HG03520 (cell line): ENCODE measurements around the gene FAM174B.
"Not testable (repeated sequence)": the region's sequence is repeated elsewhere in the genome, so short reads cannot be mapped to it uniquely, and the experiment has no call there.

Experiments
- ATAC-seq: cut with Tn5 transposase; IDR thresholded peaks from one replicate; pipeline ENCODE4 v1.9.1; 2021; ENCODE audit warnings: mild to moderate bottlenecking, moderate library complexity; ENCODE audit not compliant: unreplicated experiment

FAM174B gene

DNA sequence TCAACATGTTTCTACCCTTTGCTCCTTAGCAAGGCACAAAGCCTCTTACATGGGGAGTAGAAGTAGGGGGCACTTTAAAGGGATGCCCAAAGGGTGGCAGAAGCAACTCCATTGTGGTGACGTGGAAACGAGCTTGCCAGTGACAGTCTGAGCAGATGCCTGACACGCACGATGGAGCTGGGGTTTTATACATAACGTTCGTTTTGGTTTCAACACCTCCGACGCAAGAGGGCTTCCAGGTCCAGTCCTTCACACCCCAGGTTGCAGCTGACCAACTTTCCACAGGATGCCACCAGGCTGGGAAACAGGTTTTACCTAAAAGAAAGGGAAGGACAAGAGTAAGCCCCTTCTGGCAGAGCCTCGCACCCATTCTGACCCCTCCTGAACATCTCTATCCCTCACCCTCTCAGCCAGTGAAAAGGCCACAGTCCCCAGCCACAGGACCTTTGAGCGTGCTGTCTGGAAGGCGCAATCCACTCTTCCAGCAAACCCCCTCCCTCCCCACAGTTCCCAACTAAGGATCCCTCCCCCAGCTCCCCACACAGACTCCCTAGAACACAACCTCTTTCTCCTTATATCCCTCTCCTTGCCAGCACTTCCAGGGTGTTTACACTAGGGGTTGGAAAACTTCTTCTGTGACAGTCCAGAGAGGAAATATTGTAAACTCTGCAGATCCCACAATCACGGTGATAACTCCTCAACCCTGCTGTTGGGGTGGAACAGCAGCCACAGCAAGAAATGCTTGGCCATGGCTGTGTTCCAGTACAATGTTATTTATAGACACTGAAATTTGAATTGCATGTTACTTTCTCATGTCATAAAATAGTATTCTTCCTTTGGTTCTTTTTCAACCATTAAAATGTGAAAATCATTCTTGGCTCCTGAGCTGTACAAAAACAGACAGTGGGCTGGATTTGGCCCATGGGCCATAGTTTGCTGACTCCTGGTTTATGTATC is 36.2 kb downstream of the FAM174B start:
- ATAC-seq = no peak

DNA sequence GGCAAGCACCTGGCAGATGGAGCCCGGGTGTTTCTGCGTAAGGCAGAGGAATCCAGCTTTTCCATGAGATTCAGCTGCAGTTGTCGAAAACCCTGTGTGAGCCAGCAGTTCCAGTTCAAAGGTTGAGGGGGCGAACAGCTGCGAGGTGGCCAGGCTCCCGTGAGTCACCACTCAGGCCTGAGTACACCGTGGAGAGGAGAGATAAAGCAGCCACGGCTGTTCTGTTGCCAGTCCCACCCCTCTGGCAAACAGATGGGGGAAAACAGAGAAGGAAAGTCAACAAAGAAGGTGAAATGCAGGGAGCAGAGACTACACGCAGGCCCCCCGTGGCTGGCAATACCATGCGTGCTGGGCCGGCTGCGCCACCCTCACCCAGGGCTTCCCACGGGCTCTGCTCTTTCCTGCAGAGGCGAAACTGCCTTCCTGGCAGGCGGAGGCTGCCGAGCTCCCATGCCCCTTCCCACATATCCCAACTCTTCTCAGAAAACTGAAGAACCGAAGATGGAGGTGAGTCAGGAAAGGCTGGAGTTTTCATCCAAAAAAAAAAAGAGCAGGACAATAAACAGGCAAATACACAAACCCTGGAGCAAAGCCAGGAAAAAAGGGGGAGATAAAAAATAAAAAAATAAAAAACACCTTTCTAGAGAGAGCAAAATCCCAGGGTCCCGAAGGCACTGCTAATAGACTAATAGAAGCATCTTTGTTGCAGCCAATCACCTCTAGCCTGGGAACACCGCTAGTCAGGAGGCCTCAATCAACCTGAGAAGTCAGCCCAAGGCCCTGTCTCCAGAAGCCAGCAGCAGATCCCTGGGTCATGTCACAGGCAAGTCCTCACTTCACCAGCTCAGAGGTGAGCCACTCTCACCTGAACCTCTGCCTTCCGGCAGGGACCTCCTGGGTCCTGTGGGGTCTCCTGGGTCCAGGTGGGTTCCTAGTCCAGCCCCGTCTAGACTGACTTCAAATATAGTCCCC is 37.7 kb downstream of the FAM174B start:
- ATAC-seq = no peak

DNA sequence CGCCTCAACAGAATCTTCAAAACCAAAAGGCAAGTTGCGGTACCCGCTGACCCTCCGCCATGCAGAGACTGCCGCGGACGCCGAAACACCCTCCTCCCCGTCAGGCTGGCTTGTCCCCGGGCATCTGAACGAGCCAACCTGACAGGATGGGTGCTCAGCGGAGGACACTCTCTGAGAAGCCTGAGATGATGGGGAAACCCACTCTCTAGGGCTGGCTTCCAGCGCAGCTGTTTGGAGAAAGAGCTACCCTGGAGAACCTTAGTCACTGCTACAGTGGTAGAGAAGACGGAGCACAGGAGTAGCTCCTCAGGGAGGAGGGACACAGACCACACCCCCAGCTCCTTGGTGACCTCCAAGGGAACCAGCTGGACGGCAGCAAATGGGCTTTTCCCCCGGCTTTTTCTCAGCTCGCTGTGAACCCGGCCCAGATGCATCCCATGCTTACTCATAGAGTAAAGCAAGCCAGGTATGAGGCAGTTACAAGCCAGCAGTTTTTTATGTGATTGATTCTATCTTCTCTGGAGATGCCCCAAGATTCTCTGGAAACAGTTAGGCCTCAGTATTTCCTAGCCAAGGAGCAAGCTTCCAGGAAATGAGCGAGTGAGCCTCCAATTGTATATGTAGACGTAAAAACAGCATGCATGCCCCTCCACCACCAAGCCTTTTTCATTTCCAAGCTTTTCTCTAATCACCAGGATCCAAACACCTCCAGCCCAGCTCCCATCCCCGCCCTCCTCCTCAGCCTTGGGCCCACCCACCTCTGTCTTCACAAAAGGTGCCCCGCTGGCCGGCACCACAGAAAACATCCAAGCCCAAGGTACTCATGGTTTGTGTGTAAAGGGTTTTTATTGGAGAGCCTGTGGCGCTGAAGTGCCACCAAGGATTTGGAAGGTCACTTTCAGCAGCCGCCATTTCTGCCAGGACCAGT is 38.7 kb downstream of the FAM174B start:
- ATAC-seq = no peak

DNA sequence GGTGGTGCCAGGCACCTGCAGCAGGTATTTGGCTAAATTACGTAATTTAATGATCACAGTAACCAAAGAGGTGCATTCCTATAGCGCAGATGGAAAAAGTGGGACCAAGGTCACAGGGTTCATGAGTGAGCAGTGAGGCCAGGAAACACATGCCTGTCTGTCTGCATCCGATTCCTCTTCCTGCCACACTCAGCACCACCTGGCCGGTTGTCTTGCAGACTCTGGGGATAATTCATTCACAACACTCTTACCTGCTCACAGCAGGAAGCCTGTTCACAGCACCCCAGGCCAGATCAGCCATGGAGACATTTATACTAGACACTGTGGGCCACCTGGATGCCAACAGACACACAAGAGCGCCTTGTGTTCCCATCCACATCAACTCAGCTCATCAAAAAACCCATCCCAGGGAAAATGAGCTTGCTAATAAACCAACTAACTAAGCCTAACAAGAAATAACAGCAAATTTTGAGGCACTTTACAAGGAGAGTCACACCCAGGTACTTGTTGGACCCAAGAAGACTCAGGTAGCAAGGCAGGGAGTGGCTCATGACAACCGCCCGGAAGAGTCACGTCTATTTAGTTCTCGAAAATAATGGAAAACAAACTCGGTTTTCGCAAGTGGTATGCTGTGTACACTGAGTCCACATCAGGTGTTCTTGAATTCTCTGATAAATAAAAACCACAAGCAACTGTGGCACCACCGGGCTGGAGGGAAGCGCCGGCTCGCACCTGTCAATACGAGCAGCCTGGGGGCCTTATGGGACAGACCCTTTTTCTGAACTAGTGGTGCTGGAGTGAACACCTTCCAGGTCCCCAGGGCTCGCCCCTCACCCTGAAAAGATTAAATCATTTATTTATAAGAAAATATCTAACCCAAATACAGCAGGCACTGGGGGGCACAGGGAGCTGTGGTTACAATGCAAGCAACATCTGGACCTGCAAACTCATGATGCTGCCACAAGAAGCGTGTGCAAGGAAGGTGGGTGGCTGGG is 40.5 kb downstream of the FAM174B start:
- no peak for ATAC-seq

DNA sequence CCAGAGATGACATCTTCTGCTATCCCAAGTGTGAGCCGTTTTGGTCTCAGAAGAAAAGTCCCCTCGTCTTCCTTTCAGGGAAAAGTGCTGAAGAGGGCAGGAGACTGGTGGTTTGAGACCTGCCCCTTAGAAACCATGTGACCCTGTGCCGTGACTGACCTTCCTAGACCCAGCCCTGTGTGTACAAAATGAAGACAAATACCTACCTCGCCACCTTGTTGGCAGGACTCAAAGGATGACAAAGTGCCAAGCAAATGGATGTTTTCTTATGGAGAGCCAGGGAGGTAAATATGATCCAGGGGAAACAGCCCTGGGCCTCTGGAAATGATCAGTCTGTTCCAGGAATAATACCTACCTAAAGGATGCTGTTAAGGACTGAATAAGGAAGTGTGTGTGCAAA is 41.3 kb downstream of the FAM174B start:
- ATAC-seq = no peak

DNA sequence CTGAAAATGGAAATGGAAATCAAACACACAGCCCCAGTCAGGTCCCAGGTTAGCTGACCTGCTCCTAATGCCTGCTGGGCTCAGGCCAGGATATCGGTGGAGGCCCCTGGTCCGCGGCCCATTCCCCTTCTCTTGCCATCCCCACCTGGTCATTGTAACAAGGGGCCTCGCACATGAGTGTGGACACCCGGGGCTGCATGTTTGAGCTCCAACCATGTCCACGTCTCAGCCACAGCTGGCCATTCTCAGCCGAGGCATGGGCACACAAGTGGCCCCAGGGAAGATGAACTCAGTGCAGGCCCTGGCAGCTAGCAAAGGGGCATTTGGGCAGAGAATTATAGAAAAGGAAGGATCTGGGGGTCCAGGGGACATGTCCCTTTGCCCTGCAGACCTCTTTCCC is 41.7 kb downstream of the FAM174B start:
- no peak for ATAC-seq

DNA sequence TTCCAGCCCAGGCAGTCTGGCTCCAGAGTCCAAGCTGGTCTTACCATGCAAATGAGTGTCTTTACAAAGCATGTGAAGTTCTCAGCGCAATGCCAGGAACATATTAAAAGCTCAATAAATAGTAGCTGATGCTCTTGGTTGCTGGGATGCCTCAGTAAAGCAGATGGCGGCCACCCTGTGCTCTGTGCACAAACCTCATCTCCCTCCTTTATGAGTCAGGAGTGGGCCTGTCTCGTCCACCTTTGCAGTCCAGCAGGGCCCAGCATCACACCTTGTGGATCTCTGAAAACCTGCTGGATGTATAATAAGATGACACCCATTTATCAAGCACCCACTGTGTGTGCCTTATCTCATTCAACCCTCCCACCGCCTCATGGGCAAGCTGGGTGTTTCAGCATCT is 42.7 kb downstream of the FAM174B start:
- no peak for ATAC-seq

DNA sequence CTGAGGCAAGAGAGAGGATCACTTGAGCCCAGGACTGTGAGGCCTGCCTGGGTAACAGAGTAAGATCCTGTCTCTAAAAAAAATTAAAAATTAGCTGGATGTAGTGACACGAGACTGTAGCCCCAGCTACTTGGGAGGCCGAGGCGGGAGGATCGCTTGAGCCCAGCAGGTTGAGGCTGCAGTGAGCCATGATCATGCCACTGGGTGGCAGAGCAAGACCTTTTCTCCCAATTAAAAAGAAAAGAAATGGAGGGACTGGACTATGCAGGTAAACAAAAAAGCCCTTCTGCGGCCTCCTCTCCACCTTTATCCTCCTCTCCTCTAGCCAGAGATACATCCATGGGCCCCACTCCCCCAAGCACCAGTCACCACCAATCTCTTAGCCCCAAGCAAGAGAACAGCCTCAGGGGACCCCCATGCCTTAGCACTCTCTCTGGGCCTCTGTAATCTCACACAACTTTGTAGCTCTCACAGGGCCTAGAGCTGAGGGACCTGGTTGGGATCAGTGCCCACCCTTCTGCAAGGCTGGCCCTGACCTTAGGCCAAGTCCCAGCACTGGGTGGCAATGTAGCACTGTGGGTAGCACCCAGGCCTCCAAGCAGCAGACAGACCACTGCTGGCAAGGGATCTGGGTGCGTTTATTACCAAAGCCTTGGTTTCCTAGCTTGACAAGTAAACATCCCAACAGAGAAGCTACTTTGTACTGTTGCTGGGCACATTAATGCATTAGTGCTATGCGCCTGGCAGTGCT is 43.4 kb downstream of the FAM174B start:
- ATAC-seq = no peak

DNA sequence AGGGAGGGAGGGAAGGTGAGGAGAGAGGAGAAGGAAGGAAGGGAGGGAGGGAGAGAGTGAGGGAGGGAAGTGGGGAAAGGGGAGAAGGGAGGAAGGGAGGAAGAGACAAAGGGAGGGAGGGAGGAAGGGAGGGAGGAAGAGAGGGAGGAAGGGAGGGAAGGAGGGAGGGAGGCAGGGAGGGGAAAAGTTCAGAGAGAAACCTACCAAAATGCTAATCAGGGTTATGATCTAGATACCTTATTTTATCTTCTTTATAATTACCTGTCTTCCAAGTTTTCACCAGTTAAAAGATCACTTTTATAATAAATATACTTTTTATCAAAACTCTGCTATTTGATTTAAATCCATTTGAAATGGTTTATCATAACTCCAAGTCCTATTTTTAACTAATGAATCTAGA is 44.4 kb downstream of the FAM174B start:
- no peak for ATAC-seq

DNA sequence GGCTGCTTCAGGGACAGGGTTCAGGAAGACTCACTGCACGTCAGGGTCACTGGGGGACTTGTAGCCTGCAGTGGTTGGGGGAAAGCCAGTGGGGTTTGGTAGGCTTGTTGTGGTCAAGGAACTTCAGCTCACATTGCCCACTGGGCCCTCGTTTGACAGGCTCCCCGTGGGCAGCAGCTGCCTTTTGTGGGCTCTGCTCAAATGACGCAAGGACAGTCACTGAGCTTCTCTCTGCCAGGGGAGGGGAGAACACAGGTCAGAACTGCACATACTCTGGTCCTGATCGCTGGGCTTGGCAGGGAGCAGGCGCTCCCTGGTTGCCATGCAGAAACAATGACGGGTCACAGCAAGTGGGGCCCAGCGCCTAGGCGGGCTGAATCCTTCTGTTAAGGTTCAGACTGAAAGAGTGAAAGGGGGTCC is 45.5 kb downstream of the FAM174B start:
- ATAC-seq = no peak

DNA sequence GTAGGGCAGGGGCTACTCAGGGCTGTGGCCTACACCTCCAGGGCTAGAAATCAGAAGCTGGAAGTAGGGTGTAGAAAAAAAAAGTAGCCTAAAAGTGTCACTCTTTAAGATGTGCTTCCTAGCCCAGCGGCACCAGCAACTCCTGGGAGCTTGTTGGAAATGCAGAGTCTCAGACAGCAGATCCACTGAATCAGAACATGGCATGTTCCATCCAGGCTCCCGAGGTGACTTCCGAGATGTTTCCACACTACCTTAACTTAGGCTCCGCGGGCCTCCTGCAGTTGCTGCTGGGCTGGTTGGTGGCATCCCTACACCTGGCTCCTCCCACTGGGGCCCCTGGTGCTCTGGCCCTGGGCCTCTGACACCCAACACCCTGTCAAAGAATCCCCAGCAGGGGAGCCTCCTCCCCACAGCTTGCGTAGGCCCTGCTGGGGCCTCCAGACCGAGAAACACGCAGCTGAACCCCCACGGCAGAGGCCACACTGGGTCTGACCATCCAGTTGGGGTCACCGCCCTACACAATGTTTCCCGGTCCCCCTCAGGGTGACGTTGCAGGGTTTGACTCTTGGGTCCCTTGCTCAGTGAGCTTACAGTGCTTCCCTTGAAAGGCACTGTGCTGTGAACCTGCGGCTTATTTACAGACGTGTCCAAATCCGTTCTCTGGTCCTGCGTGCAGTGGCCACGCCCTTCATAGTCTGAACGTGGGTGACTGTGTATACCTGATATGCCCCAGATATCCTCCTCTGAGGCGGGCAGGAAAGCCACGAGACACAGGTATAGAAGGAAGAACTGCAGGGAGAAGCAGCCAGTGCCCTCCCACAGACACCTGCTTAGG is 46.5 kb downstream of the FAM174B start:
- no peak for ATAC-seq

DNA sequence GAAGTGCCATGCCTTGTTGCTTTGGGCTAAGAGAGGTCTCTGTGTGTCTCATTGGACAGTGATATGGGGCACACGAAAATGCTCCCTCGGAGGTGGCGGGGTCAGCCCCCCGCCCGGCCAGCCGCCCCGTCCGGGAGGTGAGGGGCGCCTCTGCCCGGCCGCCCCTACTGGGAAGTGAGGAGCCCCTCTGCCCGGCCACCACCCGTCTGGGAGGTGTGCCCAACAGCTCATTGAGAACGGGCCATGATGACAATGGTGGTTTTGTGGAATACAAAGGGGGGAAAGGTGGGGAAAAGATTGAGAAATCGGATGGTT is 48.8 kb downstream of the FAM174B start:
- ATAC-seq = not testable (repeated sequence)

DNA sequence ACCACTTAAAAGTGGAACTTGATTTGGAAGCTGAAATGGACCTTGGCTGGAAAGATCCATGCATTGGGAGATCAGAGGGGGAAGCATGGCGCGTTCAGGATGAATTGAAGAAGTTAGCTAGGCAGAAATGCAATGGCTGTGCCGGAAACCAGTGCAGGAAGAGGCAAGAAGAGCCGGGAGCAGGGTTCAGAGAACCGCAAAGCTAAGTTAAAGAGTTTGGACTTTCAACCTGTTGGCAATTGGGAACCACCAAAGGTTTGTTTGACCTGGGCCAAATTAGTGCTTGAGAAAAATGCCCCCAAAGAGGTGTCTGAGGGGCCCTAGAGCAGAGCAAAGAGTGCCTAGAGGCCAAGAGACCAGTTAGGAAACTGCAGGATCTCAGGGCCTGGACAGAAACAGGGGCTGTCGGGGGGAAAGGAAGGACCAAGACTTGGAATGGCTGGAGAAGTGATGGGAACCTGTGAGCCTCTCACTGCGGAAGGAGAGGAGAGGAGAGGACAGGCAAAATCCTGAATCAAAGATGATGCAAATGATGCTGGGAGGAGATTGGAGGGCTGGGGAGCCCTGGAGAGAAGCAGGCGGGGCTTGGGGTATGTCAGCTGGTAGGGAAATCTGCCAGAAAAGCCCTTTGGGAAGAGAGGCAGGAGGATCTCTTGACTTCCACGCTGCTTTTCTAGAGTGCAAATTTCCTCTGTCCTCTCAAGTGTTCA is 49.3 kb downstream of the FAM174B start:
- ATAC-seq = no peak

DNA sequence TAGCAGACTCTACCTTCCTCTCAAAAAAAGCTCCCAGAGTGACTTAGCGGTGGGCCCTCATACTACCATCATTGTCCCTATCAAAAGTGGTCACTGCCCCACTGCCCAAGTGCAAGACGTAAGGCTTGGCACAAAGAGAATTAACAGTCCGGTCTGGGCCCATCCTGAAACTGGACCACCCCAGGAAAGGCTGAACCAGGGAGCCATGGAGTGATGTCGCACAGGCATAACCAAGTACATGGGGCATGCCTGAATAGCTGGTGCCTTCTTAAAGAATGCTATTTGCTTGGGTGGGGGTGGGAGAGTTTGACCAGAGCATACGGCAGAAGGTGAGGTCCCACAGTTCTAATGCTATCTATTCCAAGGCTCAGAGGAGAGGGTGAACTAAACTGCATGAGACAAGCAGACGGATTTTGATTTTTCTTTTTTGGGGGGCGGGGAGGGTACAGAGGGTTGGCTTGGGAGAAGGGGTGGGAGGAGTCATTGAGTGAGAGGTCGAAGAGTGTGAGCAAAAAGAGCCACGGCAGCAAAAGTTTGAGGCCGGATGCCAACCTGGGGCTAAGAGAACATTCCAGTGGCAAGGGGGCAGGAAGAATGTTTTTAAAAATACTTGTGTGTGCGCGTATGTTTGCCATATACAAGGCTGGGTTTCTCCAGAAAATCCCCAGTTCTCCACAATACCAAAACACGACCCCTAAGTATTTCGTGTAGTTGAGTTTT is 50.2 kb downstream of the FAM174B start:
- ATAC-seq = no peak

DNA sequence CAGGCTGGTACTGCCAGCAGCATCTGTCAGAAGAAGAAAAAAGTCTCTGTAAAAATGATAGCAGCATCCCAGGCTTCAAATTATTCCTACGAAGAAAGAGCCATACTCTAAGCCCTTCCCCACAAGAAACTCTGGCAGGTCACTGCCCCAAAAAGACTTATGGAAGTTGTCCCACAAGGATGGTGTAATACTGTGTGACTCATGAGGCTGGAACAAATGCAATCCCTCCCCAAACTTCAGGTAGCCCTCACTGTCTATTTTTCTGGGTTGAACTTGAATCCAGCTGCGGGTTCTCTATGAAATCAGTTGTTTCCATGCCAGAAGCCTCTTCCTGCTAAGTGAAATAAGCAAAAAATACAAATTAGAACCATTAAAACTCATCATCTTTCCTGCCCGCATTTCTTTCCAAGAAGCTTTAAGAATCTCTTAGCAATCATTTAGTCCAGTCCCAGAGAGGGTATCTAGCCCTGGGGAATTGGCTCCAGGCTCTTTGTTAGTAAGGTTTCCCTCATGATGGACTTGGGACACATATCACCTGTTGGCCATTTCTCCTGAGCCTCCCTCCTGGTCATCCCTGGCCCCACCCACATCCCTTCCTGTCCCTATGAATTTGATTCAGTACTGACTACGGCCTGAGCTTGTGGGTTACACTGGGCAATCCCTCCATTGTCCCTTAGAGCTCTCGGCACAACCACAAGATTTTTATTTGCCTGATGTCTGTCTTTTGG is 51.7 kb downstream of the FAM174B start:
- ATAC-seq = no peak

DNA sequence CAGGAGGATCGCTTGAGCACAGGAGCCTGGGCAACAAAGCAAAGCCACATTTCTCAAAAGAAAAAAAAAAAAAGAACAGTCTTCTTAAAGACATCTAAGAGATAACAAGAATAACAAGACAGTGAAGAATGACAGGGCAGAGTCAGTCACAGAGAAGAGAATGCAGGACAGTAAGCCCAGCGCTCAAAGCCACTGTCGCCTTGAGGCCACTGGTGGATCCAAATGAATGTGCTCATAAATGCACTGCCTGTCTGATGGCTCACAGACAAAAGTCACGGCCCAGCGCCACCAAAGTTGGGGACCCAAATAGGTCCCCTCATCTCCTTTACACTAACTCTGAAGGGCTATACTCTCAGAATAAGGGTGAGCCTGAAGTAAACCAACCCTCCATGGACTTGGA is 52.3 kb downstream of the FAM174B start:
- ATAC-seq = no peak
